GDM1 (cell line): ENCODE data around the gene MIER3.

Experiments
- DNase-seq: peaks from one replicate; lab custom pipeline; 2025; lab: John Stamatoyannopoulos, UW

MIER3 gene

DNA sequence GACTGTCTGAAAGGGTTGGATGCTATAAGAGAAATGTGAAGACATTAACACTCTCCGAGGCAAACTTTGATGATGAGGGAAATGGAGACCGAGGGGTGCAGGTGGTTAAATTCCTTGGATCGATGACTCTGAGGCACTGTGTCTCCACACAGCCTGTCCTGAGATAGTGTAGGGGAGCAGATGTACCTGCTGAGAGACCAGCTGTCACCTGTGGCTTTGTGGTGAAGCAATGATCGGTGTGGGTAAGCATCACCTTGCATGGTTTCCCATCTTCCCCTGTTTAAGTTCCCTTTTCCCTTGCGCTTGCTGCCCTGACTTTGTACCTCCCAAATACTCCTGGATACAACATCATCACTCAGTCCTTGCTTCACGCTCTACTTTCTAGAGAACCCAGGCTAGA is 9.8 kb upstream of the MIER3 start:
- DNase-seq, result no peak

DNA sequence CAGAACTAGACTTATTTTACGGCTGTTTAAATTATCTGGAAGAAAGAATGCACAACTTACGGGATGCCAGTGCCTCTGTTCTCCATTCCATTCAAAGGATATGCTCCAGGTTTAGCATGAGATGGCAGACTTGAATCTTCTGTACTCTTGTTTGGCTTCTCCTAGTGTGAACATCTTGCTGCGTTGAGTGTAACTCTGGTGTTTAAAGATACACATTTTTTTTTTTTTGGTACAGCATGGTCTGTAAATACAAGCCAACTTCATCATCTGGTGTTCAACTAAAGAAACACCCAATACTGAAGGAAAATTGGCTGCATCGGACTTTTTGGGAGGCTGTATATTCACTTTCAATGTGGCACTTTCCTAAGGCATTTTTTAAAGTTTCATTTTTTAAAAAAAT is 7.4 kb upstream of the MIER3 start:
- no peak for DNase-seq

DNA sequence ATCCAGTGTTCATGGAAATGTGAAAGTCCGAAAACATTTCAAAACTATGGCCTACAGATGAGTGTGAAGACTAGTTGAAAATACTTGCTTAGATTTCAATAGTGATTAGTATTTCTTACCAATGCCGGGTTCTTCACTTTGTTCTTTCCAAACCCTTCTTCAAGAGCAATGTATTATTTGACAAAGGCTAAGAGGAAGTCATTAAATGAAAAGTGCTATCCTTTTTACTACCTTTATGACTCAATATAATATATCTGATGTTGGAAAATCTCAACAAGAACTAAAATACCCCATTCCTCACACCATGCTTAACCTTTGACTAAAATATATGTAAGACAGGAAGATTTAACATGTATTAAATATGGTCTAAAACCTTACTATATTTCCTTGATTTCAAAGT is 6.7 kb upstream of the MIER3 start:
- no peak for DNase-seq

DNA sequence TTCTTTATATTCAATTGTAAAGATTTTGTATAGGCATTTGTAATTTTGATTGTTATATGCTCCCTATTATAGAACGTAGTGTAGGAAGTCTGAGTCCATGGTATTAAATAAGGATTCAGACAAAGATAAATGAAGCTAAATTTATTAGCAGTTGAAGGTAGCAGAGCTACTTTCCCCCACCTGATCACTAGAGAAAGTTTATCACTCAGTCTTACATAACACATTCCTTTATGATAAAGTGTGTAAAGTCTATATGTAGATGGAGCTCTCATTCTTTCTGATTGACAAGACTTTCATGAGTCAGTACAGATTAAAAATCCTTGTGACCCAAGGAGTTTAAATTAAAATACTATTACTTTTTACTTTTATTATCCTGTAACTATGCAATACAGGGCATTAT is 2.3 kb upstream of the MIER3 start:
- no peak for DNase-seq

DNA sequence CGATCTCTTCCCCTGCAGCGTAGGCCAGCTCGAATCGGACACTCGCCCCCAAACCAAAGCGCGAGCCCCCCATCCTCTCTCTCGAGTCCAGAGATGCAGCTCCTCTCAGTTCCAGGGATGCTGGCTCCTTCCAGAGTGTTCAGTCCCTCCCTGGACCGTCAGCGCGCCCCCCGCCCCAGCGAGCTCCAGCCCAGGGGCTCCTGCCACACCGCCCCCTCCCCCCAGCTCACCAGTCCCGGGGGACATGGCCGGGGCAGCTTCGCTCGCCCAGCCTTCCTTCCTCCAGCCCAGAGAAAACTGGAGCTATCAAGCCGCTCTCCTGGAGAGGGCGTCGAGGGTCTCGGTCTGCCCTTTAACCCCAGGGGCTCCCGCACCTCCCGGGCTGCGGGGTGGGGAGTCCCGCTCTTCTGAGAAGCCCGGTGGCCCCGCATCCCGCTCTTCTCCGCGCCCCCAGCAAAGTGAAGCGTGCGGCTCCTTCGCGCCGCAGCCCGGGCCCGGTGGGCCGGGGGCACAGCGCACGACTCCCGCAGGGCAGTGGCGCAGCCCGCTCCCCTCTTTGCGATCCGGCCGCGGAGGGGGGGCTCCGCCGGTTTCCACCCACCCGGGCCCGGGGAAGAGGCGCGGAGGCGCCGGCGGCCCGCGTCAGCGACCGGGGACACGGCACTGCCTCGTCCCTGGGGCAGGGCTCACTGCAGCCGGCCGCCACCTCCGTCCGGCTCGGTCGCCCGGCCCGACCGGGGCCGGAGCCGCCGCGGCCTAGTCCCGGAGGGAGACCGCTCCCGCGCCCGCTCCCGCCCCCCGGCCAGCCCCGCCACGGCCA is 587 bp downstream of the MIER3 start:
- DNase-seq, result no peak

DNA sequence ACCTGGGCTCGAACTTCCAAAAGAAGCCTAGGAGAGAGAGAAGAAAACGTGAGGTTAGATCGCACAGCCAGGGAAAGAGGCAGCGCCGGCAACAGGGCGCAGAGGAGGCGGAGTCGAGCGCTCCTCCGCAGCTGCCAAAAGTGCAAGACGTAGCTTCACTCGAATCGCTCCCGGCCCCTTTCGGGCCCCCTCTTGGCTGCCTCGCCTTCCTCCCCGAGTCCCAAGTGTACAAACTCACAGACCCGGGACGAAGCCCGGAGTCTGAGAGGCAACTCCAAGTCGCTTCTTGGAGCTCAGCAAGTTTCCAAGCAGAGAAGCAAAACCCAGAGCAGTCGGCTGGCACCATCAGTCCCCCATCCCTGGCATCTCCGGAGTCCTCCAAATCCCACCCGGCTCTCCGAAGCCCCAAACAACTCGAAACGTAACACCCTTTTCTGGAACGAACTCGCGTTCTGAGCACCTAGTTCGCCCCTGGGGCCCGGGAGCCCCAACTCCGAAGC is 1.2 kb downstream of the MIER3 start:
- peak; percentile 49 for DNase-seq

DNA sequence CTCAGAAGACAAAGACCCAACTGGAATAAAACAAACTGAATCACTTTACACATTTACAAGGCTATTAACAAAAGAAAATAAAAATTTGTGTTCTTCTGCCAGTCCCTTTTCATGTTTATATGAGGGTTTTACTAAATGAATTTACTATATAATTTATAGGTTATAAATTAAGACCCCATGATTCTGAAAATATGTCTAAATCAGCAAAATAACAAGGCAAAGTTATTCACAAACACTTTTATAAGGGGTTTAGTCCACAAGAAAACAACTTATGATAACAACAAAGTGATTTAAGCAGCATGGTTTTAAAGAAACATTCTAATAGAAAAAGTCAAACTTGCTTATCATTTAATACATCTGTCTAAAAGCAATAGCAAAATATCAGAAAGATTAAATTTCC is 4.9 kb downstream of the MIER3 start:
- DNase-seq, result no peak

DNA sequence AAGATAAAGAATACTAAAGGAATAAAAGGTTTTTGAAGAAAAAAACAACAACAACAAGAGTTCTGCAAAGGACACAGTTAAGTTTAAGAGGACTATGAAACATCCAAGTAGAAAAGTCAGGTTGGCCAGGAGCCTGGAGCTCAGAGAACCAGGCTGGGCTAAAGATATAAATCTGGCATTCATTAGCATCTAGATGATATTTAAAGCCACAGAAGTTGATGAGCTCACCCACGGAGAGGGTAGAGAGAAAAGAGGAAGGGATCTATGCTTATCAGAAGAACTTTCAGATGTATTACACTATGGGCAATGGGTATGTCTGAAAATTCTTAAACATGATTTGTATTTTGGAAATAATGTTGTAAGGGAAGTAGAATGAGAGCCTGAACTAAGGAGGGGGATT is 9.9 kb downstream of the MIER3 start:
- DNase-seq, result no peak

DNA sequence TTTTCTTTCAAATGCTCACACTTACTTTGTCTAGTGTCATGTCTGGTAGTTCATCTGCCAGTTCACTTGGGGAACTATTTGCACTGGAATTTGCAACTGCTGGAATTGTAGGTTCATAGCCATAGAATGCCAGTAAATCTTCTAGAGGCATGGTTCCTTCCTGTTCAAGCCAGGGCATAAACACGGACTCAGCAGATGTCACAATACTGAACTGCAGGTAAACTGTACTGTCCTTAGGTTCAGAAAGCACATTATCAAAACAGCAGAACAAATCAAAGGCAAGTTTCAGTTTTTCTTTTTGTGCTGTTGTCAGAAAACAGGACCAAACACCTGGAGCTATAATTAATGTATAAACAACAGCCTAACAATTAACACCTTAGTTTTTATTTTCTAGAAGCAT is 13.1 kb downstream of the MIER3 start:
- no peak for DNase-seq

DNA sequence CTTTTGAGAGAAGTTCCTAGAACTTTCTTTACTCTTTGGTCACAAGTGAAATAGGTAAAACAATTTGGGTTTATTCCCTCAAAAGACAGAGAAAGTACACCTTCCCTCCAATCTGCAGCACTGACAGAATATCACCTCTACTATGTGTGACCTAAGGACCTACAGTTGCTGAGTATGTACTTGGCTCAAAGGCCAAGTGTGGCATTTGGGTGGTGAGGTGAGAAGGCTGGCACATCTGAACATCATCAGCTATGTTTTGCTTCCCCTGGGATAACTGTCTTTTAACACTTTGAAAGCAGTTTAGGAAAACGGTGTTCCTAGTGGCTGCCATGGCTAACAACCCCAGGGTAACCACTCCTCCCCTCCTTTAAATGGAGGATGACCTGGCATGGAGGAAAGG is 17.6 kb downstream of the MIER3 start:
- DNase-seq, result no peak

DNA sequence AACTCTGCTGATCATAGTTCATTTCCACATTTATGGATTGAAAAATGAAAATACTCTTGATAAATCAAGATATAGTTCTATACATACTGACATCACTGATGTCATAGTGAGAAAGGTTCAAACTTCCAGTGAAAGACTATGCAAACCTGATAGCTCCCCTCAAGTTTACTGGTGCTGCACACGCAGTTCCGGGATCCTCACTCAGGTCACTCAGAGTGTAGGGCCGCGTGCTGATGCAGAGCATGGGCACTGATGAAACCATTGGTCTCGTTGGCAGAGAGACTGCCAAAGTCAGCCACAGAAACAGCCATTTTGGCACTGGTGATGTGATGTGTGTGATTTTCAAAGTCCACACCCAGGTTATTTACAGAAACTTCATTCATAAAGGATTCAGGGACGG is 29.0 kb downstream of the MIER3 start:
- DNase-seq, result no peak

DNA sequence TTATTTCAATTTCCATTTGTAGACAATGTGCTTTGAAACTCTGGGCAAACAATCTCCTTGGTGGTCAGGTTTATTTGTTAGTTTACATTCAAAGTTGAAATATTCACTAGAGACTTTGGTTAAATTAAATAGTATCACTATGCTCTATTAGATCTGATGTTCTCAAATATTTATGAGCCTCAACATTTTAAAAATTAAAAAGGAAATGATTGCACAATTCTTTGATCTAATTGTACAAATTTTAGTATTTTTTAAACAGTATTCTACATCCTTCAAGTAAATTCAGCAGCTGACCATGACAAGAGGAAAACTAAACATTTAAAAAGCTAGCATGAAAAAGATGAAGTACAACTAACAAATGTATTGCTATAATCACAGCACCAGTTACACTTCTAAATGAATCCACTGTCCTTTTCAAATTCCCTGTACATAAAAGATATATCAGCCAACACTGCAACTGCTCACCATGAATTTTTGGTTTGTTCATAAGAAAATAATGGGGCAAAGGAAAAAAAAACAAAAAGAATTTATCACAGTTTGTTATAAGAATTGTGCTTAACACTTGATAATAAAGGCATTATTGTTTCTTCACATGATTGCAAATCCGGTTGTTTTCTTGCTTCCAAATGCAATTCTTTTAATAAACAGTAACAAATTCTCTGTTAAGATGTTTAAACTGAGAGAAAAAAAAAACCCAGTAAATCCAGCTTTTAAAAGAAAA is 31.8 kb downstream of the MIER3 start:
- no peak for DNase-seq

DNA sequence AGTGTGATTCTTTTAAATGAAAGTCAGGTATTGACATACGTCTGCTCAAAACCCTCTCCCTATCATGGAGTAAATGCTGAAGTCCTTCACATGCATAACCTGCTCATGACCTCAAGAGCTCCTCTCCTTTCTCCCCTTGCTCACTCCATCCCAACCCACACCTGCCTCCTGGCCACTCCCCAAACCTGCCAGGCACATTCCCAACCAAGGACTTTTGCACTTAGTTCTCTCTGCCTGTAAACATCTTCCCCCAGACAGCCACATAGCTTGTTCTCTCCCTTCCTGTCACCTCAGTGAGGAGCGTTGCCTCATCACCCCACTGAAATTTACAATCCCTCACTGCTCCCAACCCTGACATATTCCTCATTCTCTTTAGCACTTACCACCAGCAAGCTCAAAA is 33.9 kb downstream of the MIER3 start:
- no peak for DNase-seq

DNA sequence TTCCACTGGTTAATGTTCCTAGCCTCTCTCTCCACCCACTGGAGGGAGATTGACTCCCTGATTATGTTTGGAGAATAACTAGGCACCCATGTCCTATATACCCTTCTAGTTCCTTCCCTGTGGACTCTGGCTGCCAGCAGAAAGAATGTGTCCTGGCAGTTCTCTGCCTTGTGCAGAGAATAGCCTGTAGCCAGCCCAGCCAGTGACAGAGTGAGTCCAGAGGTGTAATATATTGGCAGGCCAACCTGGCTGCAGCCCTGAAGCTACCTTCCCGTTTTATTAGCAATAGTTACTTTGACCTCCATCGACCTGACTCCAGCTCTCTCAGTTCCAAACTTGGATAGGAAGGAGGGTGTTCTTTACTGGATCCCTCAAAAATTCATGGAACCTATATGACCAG is 34.4 kb downstream of the MIER3 start:
- no peak for DNase-seq

DNA sequence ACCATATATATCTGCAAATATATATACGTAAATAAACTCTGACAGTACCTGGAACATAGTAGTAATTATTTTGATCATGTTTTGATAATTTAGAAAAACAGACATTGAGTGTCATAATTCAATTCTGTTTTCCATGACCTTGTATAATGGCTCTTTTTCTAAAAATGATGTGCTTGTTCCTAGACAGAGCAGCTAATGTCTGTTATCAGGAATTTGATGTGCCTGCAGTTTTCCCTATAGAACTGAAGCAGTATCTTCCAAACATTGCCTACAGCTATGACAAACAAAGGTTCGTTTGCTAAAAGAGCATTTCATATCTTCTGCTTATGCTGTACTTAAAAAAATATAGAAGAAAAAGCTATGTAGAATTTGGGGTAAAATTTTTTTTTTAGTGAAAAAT is 37.2 kb downstream of the MIER3 start:
- no peak for DNase-seq

DNA sequence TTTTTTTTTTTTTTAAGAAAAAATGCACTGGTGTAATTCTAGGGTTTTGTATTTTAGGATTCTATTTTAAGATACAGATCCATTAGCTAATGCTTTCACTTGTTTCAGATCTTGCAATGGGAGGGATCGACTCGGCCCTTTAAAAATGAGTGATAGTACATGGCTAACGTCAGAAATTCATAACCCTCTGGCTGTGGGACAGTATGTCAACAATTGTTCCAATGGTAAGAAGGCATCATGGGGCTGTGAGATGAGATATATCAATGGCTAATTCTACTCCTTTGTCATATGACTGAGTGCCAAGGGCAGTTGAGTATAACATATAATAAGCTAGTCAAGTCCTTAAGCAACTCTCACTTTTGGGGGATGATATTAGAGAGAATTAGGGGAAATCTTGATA is 38.2 kb downstream of the MIER3 start:
- no peak for DNase-seq

DNA sequence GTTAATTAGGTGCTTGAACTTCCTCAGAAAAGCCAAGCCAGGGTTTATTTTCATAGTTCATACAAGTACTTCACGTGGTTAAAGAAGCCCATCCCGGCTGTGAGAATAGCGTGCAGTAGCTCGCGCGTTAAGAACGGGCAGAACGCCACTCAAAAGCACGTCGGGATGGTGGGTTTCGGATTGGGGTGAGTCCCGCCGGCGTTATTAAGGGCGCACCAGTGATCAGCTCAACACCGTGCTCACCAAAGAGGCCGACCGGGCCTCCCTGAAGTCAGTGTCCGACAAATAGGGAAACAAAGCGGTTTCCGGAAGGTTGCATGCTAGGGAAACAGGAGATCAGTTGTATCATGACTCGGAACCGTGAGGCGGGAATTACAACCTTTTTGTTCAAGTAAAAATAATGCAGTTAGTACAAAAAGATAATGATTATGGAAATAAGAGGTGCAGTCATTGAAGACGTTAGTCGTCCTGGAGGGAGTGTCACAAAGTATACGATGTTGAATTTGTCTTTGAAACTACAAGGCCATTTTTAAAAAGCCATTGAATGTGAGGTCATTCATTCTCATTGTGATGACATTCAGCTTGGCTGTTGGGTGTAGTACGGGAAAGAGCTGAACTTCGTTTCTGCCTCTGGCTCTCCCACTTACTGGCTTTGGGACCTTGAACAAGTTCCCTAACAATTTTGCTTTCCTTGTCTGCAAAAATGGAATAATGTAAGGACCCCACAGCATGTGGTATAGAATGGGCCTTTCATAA is 41.5 kb downstream of the MIER3 start:
- peak; percentile 39 for DNase-seq

DNA sequence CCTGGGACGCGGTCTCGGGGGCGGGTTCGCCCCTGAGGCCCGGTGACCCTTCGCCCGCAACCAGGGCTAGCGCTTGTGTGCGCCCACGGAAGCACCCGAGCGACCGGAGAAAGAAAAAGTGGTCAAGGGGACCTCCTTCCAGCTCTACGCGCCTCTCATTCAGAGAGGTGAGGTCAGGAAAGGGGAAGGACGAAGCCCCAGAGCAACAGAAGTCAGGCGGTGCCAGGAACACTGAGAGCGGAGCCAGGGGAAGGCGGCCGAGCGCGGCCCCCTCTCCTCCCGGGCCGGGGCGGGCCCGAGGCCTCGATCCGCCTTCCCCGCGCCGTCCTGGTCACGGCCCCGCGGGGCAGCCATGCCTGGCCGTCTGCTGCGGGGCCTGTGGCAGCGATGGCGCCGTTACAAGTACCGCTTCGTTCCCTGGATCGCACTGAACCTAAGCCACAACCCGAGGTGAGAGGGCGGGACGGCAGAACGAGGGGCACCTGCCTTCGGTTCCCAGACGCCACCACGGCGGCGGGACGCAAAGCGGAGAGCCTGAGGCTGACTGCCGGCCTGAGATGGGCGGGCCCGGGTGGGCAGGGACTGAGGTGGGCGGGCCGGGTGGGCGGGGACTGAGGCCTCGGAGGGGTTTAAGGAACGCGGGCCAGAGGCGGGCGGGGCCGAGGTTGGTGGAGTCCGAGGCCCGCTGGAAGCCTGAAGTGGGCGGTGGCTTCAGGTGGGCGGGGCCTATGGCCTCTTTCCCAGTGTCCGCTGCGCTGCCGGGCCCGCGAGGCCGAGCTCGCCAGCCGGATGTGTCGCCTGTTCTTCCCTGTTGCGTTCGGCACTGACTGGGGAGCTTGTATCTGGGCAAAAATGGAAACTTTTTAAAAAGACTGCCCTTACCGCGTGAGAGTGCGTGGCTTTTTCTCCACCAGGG is 42.4 kb downstream of the MIER3 start, which contains the start of gene SETD9:
SETD9 (plus strand) TSS at position 303 of the 916 bp plus-strand sequence; CDS start at position 353, 50 bp downstream.
- peak; percentile 96 for DNase-seq

DNA sequence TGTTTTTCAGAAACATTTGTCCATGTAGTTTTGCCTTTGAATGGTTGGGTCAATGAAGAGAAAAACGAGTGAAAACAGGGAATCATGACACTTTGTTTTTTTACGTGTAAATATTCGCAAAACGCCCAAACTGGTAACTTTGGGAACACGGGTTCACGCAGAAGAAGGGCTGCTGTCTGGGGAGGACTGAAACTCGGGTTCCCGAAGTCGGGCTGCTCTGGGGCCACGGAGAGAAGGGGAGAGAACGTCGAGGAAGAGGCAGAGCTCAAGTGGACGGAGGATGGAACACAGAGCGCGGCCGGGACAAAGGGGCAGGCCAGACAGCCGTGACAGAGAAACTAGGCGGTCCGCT is 43.0 kb downstream of the MIER3 start:
- no peak for DNase-seq

DNA sequence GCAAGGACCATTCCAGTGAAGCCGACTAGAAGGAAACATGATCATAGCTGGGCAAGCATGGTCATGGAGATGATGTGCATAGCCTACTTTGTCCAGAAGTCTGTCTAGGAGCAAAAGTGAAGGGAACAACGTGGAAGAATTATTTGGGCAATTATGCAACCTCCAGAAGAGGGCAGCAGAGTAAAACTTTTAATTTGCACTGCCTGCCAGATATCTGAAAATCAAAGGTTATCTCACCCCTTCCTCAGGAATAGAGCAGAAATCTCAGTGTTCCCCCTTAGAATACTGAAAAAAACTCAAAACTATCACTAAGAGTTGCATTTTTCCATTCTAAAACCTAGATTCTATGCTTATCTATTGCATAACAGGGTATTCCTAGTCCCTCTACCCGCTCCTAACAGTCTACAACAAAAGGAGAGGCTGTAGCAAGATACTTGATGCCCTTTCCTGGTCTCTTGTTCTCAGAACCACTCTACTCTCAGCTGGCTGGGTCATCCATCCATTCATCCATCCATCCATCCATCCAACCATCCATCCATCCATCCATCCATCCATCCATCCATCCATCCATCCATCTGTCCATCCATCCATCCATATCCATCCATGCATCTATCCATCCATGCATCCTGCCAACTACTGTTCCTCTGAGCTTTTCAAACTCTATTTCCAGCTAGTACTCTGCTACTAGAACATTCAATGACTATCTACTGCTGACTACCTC is 50.9 kb downstream of the MIER3 start:
- DNase-seq, result peak; percentile 12

DNA sequence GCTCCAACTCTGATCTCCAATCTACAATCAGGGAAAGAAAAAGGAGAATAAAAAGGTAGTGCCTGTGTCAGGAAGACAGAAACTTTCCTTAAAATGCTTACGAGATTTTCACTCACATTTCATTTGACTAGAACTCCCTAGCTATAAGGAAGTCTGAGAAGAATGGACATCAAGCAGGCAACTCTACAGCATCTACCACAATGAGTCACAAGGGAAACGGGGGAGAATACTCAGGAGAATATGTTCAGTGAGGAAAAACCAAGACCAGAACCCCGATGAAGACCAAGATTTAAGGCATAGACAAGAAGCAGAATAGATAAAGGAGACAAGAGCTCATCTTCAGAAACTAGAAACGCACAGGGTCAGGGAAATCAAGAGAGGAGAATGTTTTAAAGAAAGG is 51.5 kb downstream of the MIER3 start:
- DNase-seq, result no peak
